BE2C (cell line): ENCODE measurements around the gene PKHD1.

ENCODE experiments used
- DNase-seq: peaks from one replicate; pipeline ENCODE4 v3.0.0-alpha.2; 2020
- H3K27me3 ChIP-seq: fragments of 250-450 bp; sonication (Bioruptor Pico); 2 replicates; pipeline ENCODE4 v1.5.1; 2020; ENCODE audit warnings: mild to moderate bottlenecking
- H3K36me3 ChIP-seq: fragments of 250-450 bp; sonication (Bioruptor Pico); 2 replicates; pipeline ENCODE4 v1.5.1; 2020; ENCODE audit warnings: mild to moderate bottlenecking
- H3K4me1 ChIP-seq: fragments of 250-450 bp; sonication (Bioruptor Pico); 2 replicates; pipeline ENCODE4 v1.5.1; 2020
- H3K4me3 ChIP-seq: 2 replicates; pipeline ENCODE4 v1.5.1; 2011; ENCODE audit warnings: low read depth, low read length
- H3K9me3 ChIP-seq: fragments of 250-450 bp; sonication (Bioruptor Pico); 2 replicates; pipeline ENCODE4 v1.5.1; 2020
- TF ChIP-seq, protein P1 (sequence below): IDR thresholded peaks from 2 replicates; pipeline ENCODE4 v1.5.1; 2012; ENCODE audit warnings: mild to moderate bottlenecking, low read depth, low read length

Gene PKHD1

DNA sequence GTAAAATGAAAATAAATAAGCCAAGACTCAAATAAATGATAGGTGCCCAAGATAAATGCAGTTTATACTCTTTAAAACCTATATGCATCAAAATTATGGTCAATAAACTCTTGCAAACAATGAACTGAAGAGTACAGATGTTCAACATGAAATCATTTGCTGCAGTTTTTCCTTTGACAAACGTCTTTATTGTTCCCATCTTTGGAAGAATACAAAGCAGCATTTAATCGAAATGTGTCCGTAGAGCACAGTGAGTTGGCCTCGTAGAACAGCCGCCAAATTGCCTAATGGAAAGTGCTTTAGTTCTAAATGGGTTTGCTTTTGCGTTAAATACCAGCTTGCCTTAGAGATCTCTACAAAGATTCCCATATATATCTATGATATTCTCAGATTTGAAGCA is 447.4 kb downstream of the PKHD1 start:
- H3K4me1 ChIP-seq: no peaks in the 10 kb centered on the region; the same call in 1 of the 2 replicates
- H3K36me3 ChIP-seq: no peaks in the 10 kb centered on the region
- TF ChIP-seq, protein P1, sequence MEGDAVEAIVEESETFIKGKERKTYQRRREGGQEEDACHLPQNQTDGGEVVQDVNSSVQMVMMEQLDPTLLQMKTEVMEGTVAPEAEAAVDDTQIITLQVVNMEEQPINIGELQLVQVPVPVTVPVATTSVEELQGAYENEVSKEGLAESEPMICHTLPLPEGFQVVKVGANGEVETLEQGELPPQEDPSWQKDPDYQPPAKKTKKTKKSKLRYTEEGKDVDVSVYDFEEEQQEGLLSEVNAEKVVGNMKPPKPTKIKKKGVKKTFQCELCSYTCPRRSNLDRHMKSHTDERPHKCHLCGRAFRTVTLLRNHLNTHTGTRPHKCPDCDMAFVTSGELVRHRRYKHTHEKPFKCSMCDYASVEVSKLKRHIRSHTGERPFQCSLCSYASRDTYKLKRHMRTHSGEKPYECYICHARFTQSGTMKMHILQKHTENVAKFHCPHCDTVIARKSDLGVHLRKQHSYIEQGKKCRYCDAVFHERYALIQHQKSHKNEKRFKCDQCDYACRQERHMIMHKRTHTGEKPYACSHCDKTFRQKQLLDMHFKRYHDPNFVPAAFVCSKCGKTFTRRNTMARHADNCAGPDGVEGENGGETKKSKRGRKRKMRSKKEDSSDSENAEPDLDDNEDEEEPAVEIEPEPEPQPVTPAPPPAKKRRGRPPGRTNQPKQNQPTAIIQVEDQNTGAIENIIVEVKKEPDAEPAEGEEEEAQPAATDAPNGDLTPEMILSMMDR: no peak
- no peak for DNase-seq
- no peaks in the 10 kb centered on the region for H3K27me3 ChIP-seq
- no peaks in the 10 kb centered on the region for H3K9me3 ChIP-seq
- H3K4me3 ChIP-seq: no peak overlapping the region

DNA sequence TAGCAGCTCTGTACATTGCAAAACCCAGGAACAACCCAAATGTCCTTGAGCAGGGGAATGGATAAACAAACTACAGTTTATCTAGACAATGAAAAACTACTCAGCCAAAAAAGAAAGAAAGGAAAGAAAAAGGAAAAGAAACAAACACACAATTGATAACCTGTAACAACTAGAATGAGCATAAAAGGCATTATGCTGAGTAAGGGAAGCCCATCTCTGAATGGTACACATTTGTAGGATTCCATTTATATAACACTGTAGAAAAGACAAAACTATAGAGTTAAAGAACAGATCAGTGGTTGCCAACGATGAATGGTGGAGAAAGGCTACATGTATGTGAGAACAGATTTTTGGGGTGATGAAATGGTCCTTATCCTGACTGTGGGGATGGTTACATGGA is 454.0 kb downstream of the PKHD1 start:
- no peaks in the 10 kb centered on the region for H3K9me3 ChIP-seq
- DNase-seq: no peak
- no peaks in the 10 kb centered on the region for H3K27me3 ChIP-seq
- no peaks in the 10 kb centered on the region for H3K36me3 ChIP-seq
- TF ChIP-seq, protein P1: no peak
- no peaks in the 10 kb centered on the region; the same call in none of the 2 replicates for H3K4me1 ChIP-seq
- no peak overlapping the region for H3K4me3 ChIP-seq

DNA sequence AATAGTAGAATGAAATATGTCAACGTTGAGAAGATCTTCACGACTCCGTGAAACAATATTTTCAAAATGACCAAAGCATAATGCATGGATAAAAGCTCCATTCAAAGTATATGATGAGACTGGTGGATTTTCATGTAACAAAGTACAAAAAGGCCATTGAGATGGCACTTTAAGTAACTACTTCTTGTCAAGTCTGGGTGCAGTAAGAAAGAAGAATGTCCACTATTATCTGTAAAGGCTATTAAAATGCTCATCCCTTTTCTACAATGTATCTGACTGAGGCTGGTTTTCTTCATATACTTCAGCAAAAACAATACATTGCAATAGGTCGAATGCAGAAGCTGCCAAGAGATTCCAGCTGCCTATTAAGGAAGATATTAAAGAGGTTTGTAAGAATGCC is 457.4 kb downstream of the PKHD1 start:
- Histone ChIP-seq H3K4me1 (peaks cover 12% of the 10 kb centered on the region), H3K27me3 (no peaks in the 10 kb centered on the region), H3K4me3 (no peak overlapping the region), H3K36me3 (no peaks in the 10 kb centered on the region), H3K9me3 (no peaks in the 10 kb centered on the region)
- DNase-seq: no peak
- TF ChIP-seq, protein P1: no peak

DNA sequence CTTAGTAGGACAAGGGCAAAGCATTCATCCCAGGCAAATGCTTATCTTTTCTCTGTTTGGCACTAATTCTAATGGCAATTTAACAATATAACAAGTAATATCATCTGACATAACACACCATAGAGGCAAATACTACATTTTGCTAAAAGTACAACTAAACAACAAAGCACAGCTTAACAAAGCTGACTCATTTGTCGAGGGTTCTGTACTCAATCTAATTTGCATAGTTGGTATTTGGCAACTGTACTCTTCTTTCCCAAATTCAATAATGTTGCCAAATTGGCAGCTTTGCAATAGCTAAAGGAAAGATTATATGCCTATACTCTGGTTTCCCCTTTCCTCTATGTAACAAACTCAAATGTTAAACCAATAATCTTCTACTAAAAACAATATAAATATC is 461.0 kb downstream of the PKHD1 start:
- Histone ChIP-seq H3K4me1 (peaks cover 18% of the 10 kb centered on the region), H3K9me3 (no peaks in the 10 kb centered on the region), H3K4me3 (no peak overlapping the region), H3K36me3 (no peaks in the 10 kb centered on the region), H3K27me3 (no peaks in the 10 kb centered on the region)
- TF ChIP-seq, protein P1: no peak
- no peak for DNase-seq

DNA sequence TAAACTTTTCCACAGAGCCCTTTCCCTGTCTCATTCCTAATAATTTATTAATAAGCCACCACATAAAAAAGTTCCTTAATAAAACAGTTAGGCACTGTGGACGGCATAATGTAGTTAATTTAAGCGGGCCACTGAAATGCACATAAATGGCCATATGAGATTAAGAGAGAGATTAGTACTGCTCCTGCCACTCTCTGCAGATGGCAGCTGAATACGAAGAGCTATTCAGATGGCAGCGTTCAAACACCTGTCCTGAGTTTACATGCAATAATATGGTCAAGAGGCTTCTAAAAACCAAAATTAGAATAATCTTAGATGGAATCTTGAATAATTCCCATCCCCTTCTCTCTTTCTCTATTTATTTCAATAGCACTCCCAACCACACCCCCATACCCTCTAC is 461.8 kb downstream of the PKHD1 start:
- Histone ChIP-seq H3K27me3 (no peaks in the 10 kb centered on the region), H3K4me1 (peaks cover 18% of the 10 kb centered on the region), H3K9me3 (no peaks in the 10 kb centered on the region), H3K36me3 (no peaks in the 10 kb centered on the region), H3K4me3 (no peak overlapping the region)
- DNase-seq: no peak
- TF ChIP-seq, protein P1: no peak

DNA sequence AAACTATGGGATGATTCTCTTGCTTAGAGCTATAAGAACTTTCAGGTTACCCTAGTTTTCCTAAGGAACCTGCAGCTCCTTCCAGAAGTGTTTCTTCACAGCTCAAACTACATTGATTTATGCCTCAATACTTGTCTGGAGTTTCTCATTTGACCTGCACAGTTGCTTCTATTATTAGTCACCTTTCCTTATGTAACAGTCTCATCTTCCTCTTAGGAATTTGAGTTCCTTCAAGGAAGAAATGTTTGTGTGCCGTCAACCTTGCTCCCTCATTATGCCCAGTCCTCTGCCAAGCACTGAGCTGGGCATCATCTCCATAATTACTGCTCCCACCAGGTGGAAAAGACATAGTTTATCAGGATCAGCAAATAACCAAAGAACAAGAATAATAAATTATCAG is 466.4 kb downstream of the PKHD1 start:
- H3K27me3 ChIP-seq: no peaks in the 10 kb centered on the region
- no peaks in the 10 kb centered on the region for H3K9me3 ChIP-seq
- TF ChIP-seq, protein P1: no peak
- H3K4me3 ChIP-seq: no peak overlapping the region
- no peak for DNase-seq
- no peaks in the 10 kb centered on the region for H3K36me3 ChIP-seq
- H3K4me1 ChIP-seq: peaks cover 14% of the 10 kb centered on the region
